DOHH2 (cell line): ENCODE data around the gene HARS1.
"Not testable (repeated sequence)": the region's sequence is repeated elsewhere in the genome, so short reads cannot be mapped to it uniquely, and the experiment has no call there.

Experiments used
- H3F3A ChIP-seq: fragments of 200-600 bp; sonication (generic), shearing (Covaris generic); 2 replicates; pipeline ENCODE4 v1.6.0; 2016; ENCODE audit warnings: antibody characterized with exemption, mild to moderate bottlenecking; ENCODE audit not compliant: control insufficient read depth, insufficient read depth
- H3K27ac ChIP-seq: fragments of 200-600 bp; sonication (generic); 2 replicates; pipeline ENCODE4 v1.5.1; 2014; ENCODE audit warnings: low read depth, mild to moderate bottlenecking, low read length, moderate library complexity
- H3K27me3 ChIP-seq: fragments of 200-600 bp; sonication (generic); 2 replicates; pipeline ENCODE4 v1.6.1; 2014; ENCODE audit warnings: mild to moderate bottlenecking, low read length, mixed read lengths; ENCODE audit not compliant: control insufficient read depth
- H3K36me3 ChIP-seq: fragments of 200-600 bp; sonication (generic); 2 replicates; pipeline ENCODE4 v1.6.1; 2014; ENCODE audit warnings: mild to moderate bottlenecking, low read length, moderate library complexity, mixed read lengths; ENCODE audit not compliant: control insufficient read depth
- H3K4me1 ChIP-seq: fragments of 200-600 bp; sonication (generic); 2 replicates; pipeline ENCODE4 v1.6.1; 2014; ENCODE audit warnings: mild to moderate bottlenecking, low read length, mixed read lengths; ENCODE audit not compliant: control insufficient read depth
- H3K4me2 ChIP-seq: fragments of 200-600 bp; sonication (generic); 2 replicates; pipeline ENCODE4 v1.6.0; 2014; ENCODE audit warnings: mild to moderate bottlenecking, low read length, moderate library complexity
- H3K4me3 ChIP-seq: fragments of 200-600 bp; sonication (generic); 2 replicates; pipeline ENCODE4 v1.5.1; 2014; ENCODE audit warnings: mild to moderate bottlenecking, low read length, mixed read lengths
- H3K79me2 ChIP-seq: fragments of 200-600 bp; sonication (generic); 2 replicates; pipeline ENCODE4 v1.6.1; 2014; ENCODE audit warnings: mild to moderate bottlenecking, low read length, mixed read lengths; ENCODE audit not compliant: control insufficient read depth
- H3K9me2 ChIP-seq: fragments of 200-600 bp; sonication (generic); replicated peaks from 2 replicates; pipeline ENCODE4 v1.6.1; 2014; ENCODE audit warnings: mild to moderate bottlenecking, low read length, mixed read lengths; ENCODE audit not compliant: control insufficient read depth
- H3K9me3 ChIP-seq: fragments of 200-600 bp; sonication (generic); 2 replicates; pipeline ENCODE4 v1.6.1; 2014; ENCODE audit warnings: antibody characterized with exemption, low read length, mixed read lengths; ENCODE audit not compliant: control insufficient read depth, insufficient read depth
- H4K20me1 ChIP-seq: fragments of 200-600 bp; sonication (generic); 2 replicates; pipeline ENCODE4 v1.6.0; 2014; ENCODE audit warnings: low read depth, mild to moderate bottlenecking, antibody characterized with exemption, low read length, moderate library complexity; ENCODE audit not compliant: control insufficient read depth, insufficient read depth
- CTCF ChIP-seq: fragments of 200-600 bp; sonication (generic); IDR thresholded peaks from one replicate; pipeline ENCODE4 v1.5.1; 2014; ENCODE audit warnings: antibody characterized with exemption, mild to moderate bottlenecking, low read depth, low read length; ENCODE audit not compliant: poor library complexity, severe bottlenecking
- EZH2phosphoT487 ChIP-seq: fragments of 200-600 bp; sonication (generic); IDR thresholded peaks from 2 replicates; pipeline ENCODE4 v1.6.1; 2017; ENCODE audit warnings: borderline replicate concordance, mild to moderate bottlenecking, antibody characterized with exemption, low read length, moderate library complexity, mixed read lengths

The HARS1 gene

GRCh38 chr5:140639148-140639981 is 51.8 kb downstream of the HARS1 start, which contains the start of gene TMCO6:
Gene TMCO6, plus strand, starts transcription at chr5:140639451. Its CDS starts 77 bp downstream, at chr5:140639528.
- no peaks in the 10 kb centered on the region for H4K20me1 ChIP-seq
- H3K27ac ChIP-seq: peak within 1 kb of the TSS; percentile 47
- peak; percentile 73 for TF ChIP-seq CTCF
- no peak for TF ChIP-seq EZH2phosphoT487

GRCh38 chr5:140638898-140639147 is 52.3 kb downstream of the HARS1 start:
- H3K79me2 ChIP-seq: peaks cover 32% of the 10 kb centered on the region
- not testable (repeated sequence) for H3K27me3 ChIP-seq, H3K9me2 ChIP-seq, H3K9me3 ChIP-seq, H3K27ac ChIP-seq, H3F3A ChIP-seq, H4K20me1 ChIP-seq
- peaks cover 33% of the 10 kb centered on the region for H3K36me3 ChIP-seq
- peak overlapping the region; percentile 84 for H3K4me3 ChIP-seq
- peaks cover 25% of the 10 kb centered on the region for H3K4me1 ChIP-seq
- peak overlapping the region; percentile 90 for H3K4me2 ChIP-seq

More at GRCh38 chr5:140639148-140639981, 51.8 kb downstream of the HARS1 start, which contains the start of gene TMCO6:
- H3K4me1 ChIP-seq: peaks cover 25% of the 10 kb centered on the region
- H3F3A ChIP-seq: peaks cover 6% of the 10 kb centered on the region; the same call in 1 of the 2 replicates
- no peaks in the 10 kb centered on the region for H3K27me3 ChIP-seq
- peak within 1 kb of the TSS; percentile 84 for H3K4me3 ChIP-seq
- no peaks in the 10 kb centered on the region for H3K9me2 ChIP-seq
- H3K9me3 ChIP-seq: no peaks in the 10 kb centered on the region
- peaks cover 39% of the 10 kb centered on the region for H3K36me3 ChIP-seq
- H3K4me2 ChIP-seq: peak within 1 kb of the TSS; percentile 90
- H3K79me2 ChIP-seq: peaks cover 37% of the 10 kb centered on the region

GRCh38 chr5:140637371-140638100 is 53.6 kb downstream of the HARS1 start:
- Histone ChIP-seq H3K4me3 (no peak overlapping the region), H3K4me1 (peaks cover 33% of the 10 kb centered on the region), H3F3A (peaks cover 3% of the 10 kb centered on the region; the same call in 1 of the 2 replicates), H3K36me3 (peaks cover 20% of the 10 kb centered on the region), H3K9me3 (no peaks in the 10 kb centered on the region), H3K27me3 (peaks cover 10% of the 10 kb centered on the region), H4K20me1 (no peaks in the 10 kb centered on the region), H3K4me2 (no peak overlapping the region), H3K79me2 (peaks cover 32% of the 10 kb centered on the region), H3K27ac (no peak overlapping the region), H3K9me2 (no peaks in the 10 kb centered on the region)
- no peak for TF ChIP-seq EZH2phosphoT487
- TF ChIP-seq CTCF: no peak
